ENCODE data around the gene CCHCR1. TPM values are rescaled to one million over a fixed set of nuclear protein-coding genes. Genes with fewer than 3 reads are reported as not detected.

The CCHCR1 gene
- 14.2 and 18.2 TPM in 2 replicates for total RNA-seq

GRCh38 chr6:31157513-31158139, at the start of gene CCHCR1:
Gene CCHCR1 (minus strand): TSS chr6:31157802. CDS start chr6:31157600, 202 bp downstream.

GRCh38 chr6:31170600-31170881, 12.9 kb upstream of the CCHCR1 start, which contains the start of gene POU5F1:
Gene POU5F1 (minus strand): TSS chr6:31170682. CDS start chr6:31170620, 62 bp downstream.

GRCh38 chr6:31158140-31158862, 699 bp upstream of the CCHCR1 start, which contains the start of gene TCF19:
Gene TCF19 (plus strand): TSS chr6:31158589. CDS start chr6:31159470, 881 bp downstream.

GRCh38 chr6:31138982-31139381, 18.6 kb downstream of the CCHCR1 start, which contains the start of gene PSORS1C2:
Gene PSORS1C2 (minus strand): TSS chr6:31139066. CDS start chr6:31139026, 40 bp downstream.

GRCh38 chr6:31120151-31120915, 37.3 kb downstream of the CCHCR1 start, which contains the start of gene CDSN:
Gene CDSN (minus strand): TSS chr6:31120446. CDS start chr6:31120419, 27 bp downstream.

GRCh38 chr6:31114541-31114878, 43.1 kb downstream of the CCHCR1 start, which contains the start of gene PSORS1C1:
Gene PSORS1C1 (plus strand): TSS chr6:31114800. CDS start chr6:31129633, 14,833 bp downstream.

GRCh38 chr6:31112478-31112877, 45.1 kb downstream of the CCHCR1 start, which contains the start of gene C6orf15:
Gene C6orf15 (minus strand): TSS chr6:31112575. CDS start chr6:31112555, 20 bp downstream.

Other genes with a start within 250 kb of the CCHCR1 start
- gene GTF2H4, start 249.6 kb downstream of the CCHCR1 start, total RNA-seq, result 12.6 and 17.6 TPM in 2 replicates
- gene VARS2, start 243.6 kb downstream of the CCHCR1 start, total RNA-seq, result 15.1 and 17.4 TPM in 2 replicates
- not detected in 2 replicates for gene SFTA2, start 225.6 kb downstream of the CCHCR1 start, total RNA-seq
- not detected in 2 replicates for gene MUCL3, start 216.8 kb downstream of the CCHCR1 start, total RNA-seq
- gene MUC21, start 174.1 kb downstream of the CCHCR1 start, total RNA-seq, result not detected in 2 replicates
- not detected in 2 replicates for gene MUC22, start 147.3 kb downstream of the CCHCR1 start, total RNA-seq
- not detected in 2 replicates for gene C6orf15, start 45.2 kb downstream of the CCHCR1 start, total RNA-seq
- gene PSORS1C1, start 43.0 kb downstream of the CCHCR1 start, total RNA-seq, result 4.8 and 11.9 TPM in 2 replicates
- under 0.01 TPM in 1 of 2 replicates, not detected in the other for gene CDSN, start 37.4 kb downstream of the CCHCR1 start, total RNA-seq
- not detected in 2 replicates for gene PSORS1C2, start 18.7 kb downstream of the CCHCR1 start, total RNA-seq
- 9.7 and 17.5 TPM in 2 replicates for gene TCF19, start 787 bp upstream of the CCHCR1 start, total RNA-seq
- gene POU5F1, start 12.9 kb upstream of the CCHCR1 start, total RNA-seq, result not detected in 2 replicates
- 215 and 419 TPM in 2 replicates for gene HLA-C, start 114.3 kb upstream of the CCHCR1 start, total RNA-seq
- 212 and 305 TPM in 2 replicates for gene HLA-B, start 199.4 kb upstream of the CCHCR1 start, total RNA-seq
- gene MICA, start 245.8 kb upstream of the CCHCR1 start, total RNA-seq, result 41.6 and 42.5 TPM in 2 replicates

All from endothelial cell of coronary artery (primary cell).